NOMO-1 treated with dmso at 0.1 percent for 144 hours (cell line): ENCODE results near the gene KIF23.

ENCODE experiments used
- DNase-seq: peaks from one replicate; lab custom pipeline; 2025; ENCODE audit not compliant: unreplicated experiment; lab: John Stamatoyannopoulos, UW

Gene KIF23

GRCh38 chr15:69394556-69395282 is 19.4 kb upstream of the KIF23 start:
- DNase-seq: peak; percentile 63

- DNase-seq: no peak
Measured at GRCh38 chr15:69395460-69395859, 18.7 kb upstream of the KIF23 start.

- no peak for DNase-seq
Measured at GRCh38 chr15:69395991-69396390, 18.2 kb upstream of the KIF23 start.

- DNase-seq: no peak
Measured at GRCh38 chr15:69398491-69398891, 15.7 kb upstream of the KIF23 start.

- no peak for DNase-seq
Measured at GRCh38 chr15:69400850-69401249, 13.3 kb upstream of the KIF23 start.

GRCh38 chr15:69402816-69403215 is 11.3 kb upstream of the KIF23 start:
- no peak for DNase-seq

GRCh38 chr15:69403594-69403993 is 10.6 kb upstream of the KIF23 start:
- DNase-seq: no peak

- DNase-seq: no peak
Measured at GRCh38 chr15:69405110-69405509, 9.0 kb upstream of the KIF23 start.

GRCh38 chr15:69407719-69408400 is 6.3 kb upstream of the KIF23 start:
- no peak for DNase-seq

GRCh38 chr15:69408841-69409240 is 5.3 kb upstream of the KIF23 start:
- DNase-seq: no peak

GRCh38 chr15:69410248-69410874 is 3.8 kb upstream of the KIF23 start:
- no peak for DNase-seq

GRCh38 chr15:69412274-69412673 is 1.9 kb upstream of the KIF23 start:
- no peak for DNase-seq

GRCh38 chr15:69412701-69413100 is 1.4 kb upstream of the KIF23 start:
- no peak for DNase-seq

- DNase-seq: no peak
Measured at GRCh38 chr15:69414701-69415167, 585 bp downstream of the KIF23 start.

GRCh38 chr15:69415381-69415780 is 1.2 kb downstream of the KIF23 start:
- no peak for DNase-seq

GRCh38 chr15:69417581-69417980 is 3.4 kb downstream of the KIF23 start:
- no peak for DNase-seq

GRCh38 chr15:69421498-69421897 is 7.3 kb downstream of the KIF23 start:
- no peak for DNase-seq

GRCh38 chr15:69422336-69422895 is 8.3 kb downstream of the KIF23 start:
- no peak for DNase-seq

GRCh38 chr15:69424001-69424400 is 9.9 kb downstream of the KIF23 start:
- no peak for DNase-seq

GRCh38 chr15:69424748-69425413 is 10.7 kb downstream of the KIF23 start:
- no peak for DNase-seq

GRCh38 chr15:69433831-69434230 is 19.7 kb downstream of the KIF23 start:
- DNase-seq: no peak
